Panc1 (cell line): ENCODE measurements around the gene TMEM134. TPM values are rescaled to one million over a fixed set of nuclear protein-coding genes. Genes with fewer than 3 reads are reported as not detected.

Experiments
- ATAC-seq: fragments of 200-7000 bp; cut with Tn5 transposase; 2 replicates; pipeline ENCODE4 v1.9.1; 2020; ENCODE audit warnings: mild to moderate bottlenecking, moderate library complexity
- BruUV-seq: library from RNA; stranded (reverse); fragments of 400-500 nt; replicated peaks from 2 replicates; lab custom pipeline; 2021; lab: Mats Ljungman, UMichigan
- CTCF ChIA-PET: fragments of 300-600 bp; sonication (Branson Sonifier 250); formaldehyde crosslinking; loops from one replicate; lab custom pipeline; 2022; ENCODE audit warnings: antibody characterized with exemption; lab: Charles Lee
- POLR2A ChIA-PET: fragments of 300-600 bp; sonication (Branson Sonifier 250); formaldehyde crosslinking; loops from one replicate; lab custom pipeline; 2022; ENCODE audit warnings: antibody characterized with exemption; lab: Charles Lee
- DNase-seq: peaks from one replicate; pipeline ENCODE4 v3.0.0-alpha.2; 2010; ENCODE audit warnings: low read depth, low spot score
- H3K27ac ChIP-seq: 2 replicates; pipeline ENCODE4 v1.5.1; 2011; ENCODE audit warnings: mild to moderate bottlenecking, low read length, inconsistent platforms
- H3K27me3 ChIP-seq: fragments of 200-500 bp; sonication (Bioruptor generic); 2 replicates; pipeline ENCODE4 v1.6.0; 2014; ENCODE audit warnings: low read length, inconsistent platforms; ENCODE audit not compliant: control insufficient read depth, insufficient read depth
- H3K36me3 ChIP-seq: fragments of 200-500 bp; sonication (Bioruptor generic); 2 replicates; pipeline ENCODE4 v1.5.1; 2014; ENCODE audit warnings: inconsistent platforms, mild to moderate bottlenecking, low read length, moderate library complexity; ENCODE audit not compliant: control insufficient read depth, insufficient read depth
- H3K4me1 ChIP-seq: 2 replicates; pipeline ENCODE4 v1.5.1; 2011; ENCODE audit warnings: inconsistent platforms, mild to moderate bottlenecking, low read length, moderate library complexity; ENCODE audit not compliant: control insufficient read depth, insufficient read depth
- H3K4me3 ChIP-seq, 2 experiments: 2 replicates each; pipeline ENCODE4 v1.5.1; 2011 to 2012; ENCODE audit warnings: low read depth in 2 of 2, low read length in 2 of 2, mild to moderate bottlenecking in 2 of 2, inconsistent platforms in 1 of 2, moderate library complexity in 1 of 2
- H3K9me3 ChIP-seq: fragments of 200-500 bp; sonication (Bioruptor generic); 2 replicates; pipeline ENCODE4 v1.5.1; 2014; ENCODE audit warnings: low read depth, mild to moderate bottlenecking, inconsistent platforms, low read length, moderate library complexity; ENCODE audit not compliant: control insufficient read depth, insufficient read depth
- CTCF ChIP-seq: fragments of 450-650 bp; IDR thresholded peaks from 2 replicates; pipeline ENCODE4 v1.5.1; 2017; ENCODE audit warnings: mild to moderate bottlenecking
- POLR2AphosphoS5 ChIP-seq: IDR thresholded peaks from 2 replicates; pipeline ENCODE4 v1.6.1; 2012; ENCODE audit warnings: mild to moderate bottlenecking, low read depth, low read length, moderate library complexity
- SIN3A ChIP-seq: IDR thresholded peaks from 2 replicates; pipeline ENCODE4 v1.6.1; 2012; ENCODE audit warnings: low read depth, mild to moderate bottlenecking, low read length, moderate library complexity, borderline replicate concordance; ENCODE audit not compliant: insufficient read depth
- TCF7L2 ChIP-seq: IDR thresholded peaks from 2 replicates; pipeline ENCODE4 v1.6.1; 2011; ENCODE audit warnings: mild to moderate bottlenecking, low read depth, low read length, inconsistent platforms
- in situ Hi-C: cut with HindIII; loops from 2 replicates; pipeline ENCODE4 v1.10.0; 2016; ENCODE audit warnings: low sequenced_read_pairs, low pct_unique_long_range_greater_than_20kb
- intact Hi-C: fragments of 100-400 bp; cut with micrococcal nuclease; formaldehyde crosslinking; loops from one replicate; pipeline ENCODE4 v1.10.0; 2022; ENCODE audit not compliant: unreplicated experiment
- total RNA-seq: library from RNA; stranded (reverse); gene quantifications from one replicate; pipeline ENCODE4 v1.2.1, GENCODE V29; 2021; ENCODE audit not compliant: unreplicated experiment
- TF ChIP-seq, protein P1 (sequence below), 2 experiments: IDR thresholded peaks; 2 replicates each; pipeline ENCODE4 v1.6.1; 2011 to 2012; ENCODE audit warnings: low read depth in 2 of 2, control low read depth in 1 of 2, low read length in 1 of 2, mild to moderate bottlenecking in 1 of 2, moderate library complexity in 1 of 2; ENCODE audit not compliant: insufficient read depth in 1 of 2

TMEM134 gene
- total RNA-seq, 1 experiment from 2014 or later: 65.0 TPM

GRCh38 chr11:67468056-67468455, 995 bp downstream of the TMEM134 start:
- DNase-seq: no peak
- Histone ChIP-seq H3K27ac (peak overlapping the region; percentile 64), H3K27me3 (no peaks in the 10 kb centered on the region), H3K36me3 (peaks cover 2% of the 10 kb centered on the region; the same call in 1 of the 2 replicates), H3K9me3 (no peaks in the 10 kb centered on the region), H3K4me3 (peak overlapping the region; percentile 64 to 75), H3K4me1 (peaks cover 43% of the 10 kb centered on the region)
- ChIA-PET CTCF (interaction anchor here (0.6 to 0.7 kb wide), 3 partner anchors 31 to 204 kb away, joined by 3 to 7 read pairs (median 6); partner anchors contain the start of gene PPP1CA), POLR2A (interaction anchor here (0.6 kb wide), 1 partner anchor 15 kb away, joined by 3 read pairs; the partner anchor contains the start of gene AIP)
- TF ChIP-seq SIN3A: no peak
- TF ChIP-seq TCF7L2: no peak
- TF ChIP-seq POLR2AphosphoS5: no peak
- TF ChIP-seq, protein P1, sequence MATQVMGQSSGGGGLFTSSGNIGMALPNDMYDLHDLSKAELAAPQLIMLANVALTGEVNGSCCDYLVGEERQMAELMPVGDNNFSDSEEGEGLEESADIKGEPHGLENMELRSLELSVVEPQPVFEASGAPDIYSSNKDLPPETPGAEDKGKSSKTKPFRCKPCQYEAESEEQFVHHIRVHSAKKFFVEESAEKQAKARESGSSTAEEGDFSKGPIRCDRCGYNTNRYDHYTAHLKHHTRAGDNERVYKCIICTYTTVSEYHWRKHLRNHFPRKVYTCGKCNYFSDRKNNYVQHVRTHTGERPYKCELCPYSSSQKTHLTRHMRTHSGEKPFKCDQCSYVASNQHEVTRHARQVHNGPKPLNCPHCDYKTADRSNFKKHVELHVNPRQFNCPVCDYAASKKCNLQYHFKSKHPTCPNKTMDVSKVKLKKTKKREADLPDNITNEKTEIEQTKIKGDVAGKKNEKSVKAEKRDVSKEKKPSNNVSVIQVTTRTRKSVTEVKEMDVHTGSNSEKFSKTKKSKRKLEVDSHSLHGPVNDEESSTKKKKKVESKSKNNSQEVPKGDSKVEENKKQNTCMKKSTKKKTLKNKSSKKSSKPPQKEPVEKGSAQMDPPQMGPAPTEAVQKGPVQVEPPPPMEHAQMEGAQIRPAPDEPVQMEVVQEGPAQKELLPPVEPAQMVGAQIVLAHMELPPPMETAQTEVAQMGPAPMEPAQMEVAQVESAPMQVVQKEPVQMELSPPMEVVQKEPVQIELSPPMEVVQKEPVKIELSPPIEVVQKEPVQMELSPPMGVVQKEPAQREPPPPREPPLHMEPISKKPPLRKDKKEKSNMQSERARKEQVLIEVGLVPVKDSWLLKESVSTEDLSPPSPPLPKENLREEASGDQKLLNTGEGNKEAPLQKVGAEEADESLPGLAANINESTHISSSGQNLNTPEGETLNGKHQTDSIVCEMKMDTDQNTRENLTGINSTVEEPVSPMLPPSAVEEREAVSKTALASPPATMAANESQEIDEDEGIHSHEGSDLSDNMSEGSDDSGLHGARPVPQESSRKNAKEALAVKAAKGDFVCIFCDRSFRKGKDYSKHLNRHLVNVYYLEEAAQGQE (IDR thresholded peaks at IDR 0.05; ENCODE audit: insufficient read depth in 1 of 2, low read depth in 2 of 2, low read length in 1 of 2): no peak
- no peak for TF ChIP-seq CTCF
- intact Hi-C loops (no loop called here), in situ Hi-C loops (no loop called here)
- no peak for ATAC-seq
- BruUV-seq: no TSS peak

DNA sequence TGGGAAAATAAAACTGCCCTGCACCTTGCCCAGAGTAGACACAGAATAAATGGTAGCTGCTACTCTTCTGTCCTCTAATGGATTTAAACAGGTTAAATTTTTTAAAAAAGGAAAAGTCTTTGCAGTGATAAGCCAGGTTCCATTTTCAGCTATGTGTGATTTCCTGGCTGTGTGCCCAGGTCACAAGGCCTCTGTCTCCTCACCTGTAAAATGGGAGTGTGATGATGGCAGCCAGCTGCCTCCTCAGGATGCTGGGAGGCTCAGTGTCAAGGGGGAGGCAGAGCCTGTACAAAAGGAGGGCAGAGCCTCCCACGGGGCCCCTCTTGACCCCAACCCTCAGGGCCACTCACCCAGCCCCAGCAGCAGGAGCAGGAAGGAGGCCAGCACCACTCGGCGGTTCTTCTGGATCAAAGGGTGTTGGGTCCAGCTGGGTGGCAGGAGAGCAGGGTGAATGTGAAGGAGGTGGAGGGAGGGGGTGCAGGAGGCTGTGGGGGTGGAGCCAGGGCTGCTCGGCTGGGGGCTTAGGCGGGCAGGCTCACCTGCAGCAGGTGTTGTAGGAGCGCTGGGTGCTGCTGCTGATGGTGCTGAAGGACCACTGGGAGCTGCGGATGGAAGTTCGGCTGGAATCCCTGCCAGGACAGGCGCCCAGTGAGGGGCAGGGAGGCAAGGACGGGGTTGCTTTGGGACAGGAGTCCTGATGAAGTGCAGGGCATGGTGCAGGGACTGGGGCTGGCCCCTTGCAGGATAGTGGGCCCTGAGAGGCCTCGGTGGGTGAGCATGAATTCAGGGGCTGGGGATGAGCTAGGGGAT, 1.9 kb downstream of the TMEM134 start:
- ATAC-seq (no peak), DNase-seq (no peak)
- POLR2A ChIA-PET: no interaction called here
- Histone ChIP-seq H3K4me1 (peaks cover 43% of the 10 kb centered on the region), H3K36me3 (peaks cover 2% of the 10 kb centered on the region; the same call in 1 of the 2 replicates), H3K27ac (peak overlapping the region; percentile 52), H3K9me3 (no peaks in the 10 kb centered on the region), H3K4me3 (no peak overlapping the region), H3K27me3 (no peaks in the 10 kb centered on the region)
- intact Hi-C loops: no loop called here
- in situ Hi-C loops: no loop called here
- no TSS peak for BruUV-seq
- TF ChIP-seq POLR2AphosphoS5: no peak
- TF ChIP-seq, protein P1 (IDR thresholded peaks at IDR 0.05; ENCODE audit: insufficient read depth in 1 of 2, low read depth in 2 of 2, low read length in 1 of 2): no peak
- no peak for TF ChIP-seq CTCF
- no peak for TF ChIP-seq SIN3A
- no peak for TF ChIP-seq TCF7L2
- CTCF ChIA-PET: no interaction called here
